GM19438 (cell line): Measurements from ENCODE around the gene ABLIM2.

ENCODE experiments used
- ATAC-seq: cut with Tn5 transposase; IDR thresholded peaks from one replicate; pipeline ENCODE4 v1.9.1; 2021; ENCODE audit warnings: low read depth; ENCODE audit not compliant: unreplicated experiment

ABLIM2 gene

DNA sequence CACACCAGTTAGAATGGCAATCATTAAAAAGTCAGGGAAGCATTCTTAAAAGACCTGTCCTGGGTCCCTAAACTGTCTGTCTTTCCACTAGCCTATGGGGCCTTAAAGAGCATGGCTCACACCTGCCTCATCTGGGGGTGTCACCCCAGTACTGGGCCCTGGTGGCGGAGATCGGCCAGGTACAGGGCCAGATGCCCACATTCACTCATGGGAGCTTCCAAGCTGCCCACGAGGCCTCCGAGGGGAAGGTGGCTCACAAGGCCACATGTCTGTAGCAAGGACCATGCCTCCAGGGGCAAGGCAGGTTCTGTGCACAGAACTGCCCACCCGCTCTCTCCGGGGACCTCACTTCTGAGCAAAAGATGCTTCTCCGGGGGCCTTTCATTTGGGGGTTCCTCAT lies 163.5 kb downstream of the ABLIM2 start:
- no peak for ATAC-seq

DNA sequence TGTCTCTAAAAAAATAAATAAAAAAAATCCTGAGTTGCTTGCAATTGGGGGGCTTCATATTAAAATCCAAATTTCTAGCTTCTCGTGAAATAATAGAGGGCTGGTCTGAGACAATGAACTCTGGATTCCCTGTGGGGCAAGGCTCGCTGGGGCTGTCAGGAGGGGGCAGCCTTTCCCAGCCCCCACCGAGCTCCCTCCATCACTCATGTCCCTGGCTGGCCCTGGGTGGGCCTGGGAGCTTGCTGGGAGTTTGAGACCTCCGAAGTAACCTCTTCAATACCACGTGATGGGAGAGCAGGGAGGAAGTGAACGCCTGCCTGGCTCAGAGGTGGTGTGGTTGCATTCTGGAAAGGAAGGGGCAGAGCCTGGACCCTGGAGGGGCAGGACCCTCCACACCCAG lies 164.9 kb downstream of the ABLIM2 start:
- no peak for ATAC-seq

DNA sequence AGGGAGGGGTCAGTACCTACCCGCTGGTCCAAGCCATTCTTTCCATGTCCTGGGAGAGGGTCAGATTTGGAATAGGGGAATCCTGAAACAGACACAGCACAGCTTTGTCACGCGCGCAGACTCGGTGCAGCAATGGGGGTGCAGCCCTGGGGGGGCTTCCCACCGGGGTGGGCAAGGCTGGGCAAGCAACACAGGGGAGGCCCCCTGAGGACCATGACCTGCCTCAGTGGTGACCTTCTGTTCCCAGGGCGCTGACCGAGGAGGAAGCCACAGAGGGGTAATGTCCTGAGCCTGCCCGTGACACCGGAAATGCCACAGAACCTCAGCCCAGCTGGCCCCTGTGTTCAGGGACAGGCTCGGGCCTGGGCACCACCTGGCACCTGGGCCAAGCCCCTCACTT lies 165.8 kb downstream of the ABLIM2 start:
- no peak for ATAC-seq

DNA sequence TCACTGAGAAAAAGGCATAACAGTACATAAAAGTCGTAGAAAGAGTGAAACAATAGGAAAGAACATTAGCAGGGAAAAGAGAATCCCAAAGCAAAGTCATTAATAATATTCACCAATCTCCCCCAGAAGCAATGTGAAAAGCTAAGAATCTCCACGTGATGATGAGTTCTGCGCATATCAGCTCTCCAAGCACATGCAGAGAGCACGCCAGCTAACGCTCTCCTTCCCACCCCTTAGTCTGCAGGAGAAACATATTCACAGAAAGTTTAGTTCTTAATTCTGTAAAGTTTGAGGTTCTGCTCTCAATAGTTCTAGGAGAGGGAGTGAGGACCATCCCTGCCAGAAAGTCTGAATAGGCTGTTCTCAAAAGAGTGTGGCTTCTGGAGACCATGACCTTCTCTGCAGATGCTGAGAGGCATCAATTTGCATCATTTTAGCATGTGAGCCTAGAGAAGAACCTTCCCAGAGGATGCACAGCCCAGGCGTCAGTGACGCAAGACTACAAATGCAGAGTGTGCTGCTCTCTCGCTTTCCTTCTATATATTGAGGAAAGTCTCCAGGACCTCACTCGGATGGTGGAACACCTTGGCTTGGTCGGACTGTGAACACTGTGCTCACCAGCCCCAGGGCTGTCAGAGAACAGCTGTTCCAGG lies 167.7 kb downstream of the ABLIM2 start:
- no peak for ATAC-seq

DNA sequence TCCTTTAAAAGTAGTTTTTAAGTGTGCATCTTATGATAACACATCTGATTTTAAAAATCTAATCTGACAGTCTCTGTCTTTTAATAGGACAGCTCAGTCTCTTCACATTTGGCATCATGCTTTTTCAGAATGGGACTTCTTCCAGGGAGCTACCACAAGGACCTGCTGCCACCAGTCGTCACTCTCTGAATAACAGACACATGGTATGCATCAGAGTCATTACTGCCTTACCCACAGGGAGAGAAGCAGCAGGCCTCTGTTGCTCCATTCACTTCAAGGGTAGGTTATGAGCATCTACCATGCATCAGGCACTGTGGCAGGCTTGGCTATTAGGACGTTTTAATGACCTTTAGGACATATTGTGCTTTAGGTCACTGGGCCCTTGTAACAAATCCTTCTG lies 169.0 kb downstream of the ABLIM2 start:
- no peak for ATAC-seq

DNA sequence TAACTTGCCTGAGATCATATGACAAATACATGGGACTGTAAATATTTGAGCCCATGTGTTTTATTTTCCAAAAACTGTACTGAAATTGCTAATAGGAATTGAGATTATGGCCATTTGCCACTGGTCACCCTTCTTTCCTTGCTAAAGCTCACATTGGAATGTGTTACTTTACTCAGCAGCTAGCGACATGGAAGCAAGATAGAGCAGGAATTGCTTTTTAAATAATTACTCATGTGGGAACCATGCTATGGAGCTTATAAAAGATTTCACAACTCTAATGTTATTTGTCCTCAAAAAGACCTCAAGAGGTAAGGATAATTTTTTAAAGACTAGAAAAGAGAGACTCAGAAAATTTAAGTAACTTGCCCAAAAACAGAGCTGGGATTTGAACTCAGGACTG lies 170.2 kb downstream of the ABLIM2 start:
- no peak for ATAC-seq

DNA sequence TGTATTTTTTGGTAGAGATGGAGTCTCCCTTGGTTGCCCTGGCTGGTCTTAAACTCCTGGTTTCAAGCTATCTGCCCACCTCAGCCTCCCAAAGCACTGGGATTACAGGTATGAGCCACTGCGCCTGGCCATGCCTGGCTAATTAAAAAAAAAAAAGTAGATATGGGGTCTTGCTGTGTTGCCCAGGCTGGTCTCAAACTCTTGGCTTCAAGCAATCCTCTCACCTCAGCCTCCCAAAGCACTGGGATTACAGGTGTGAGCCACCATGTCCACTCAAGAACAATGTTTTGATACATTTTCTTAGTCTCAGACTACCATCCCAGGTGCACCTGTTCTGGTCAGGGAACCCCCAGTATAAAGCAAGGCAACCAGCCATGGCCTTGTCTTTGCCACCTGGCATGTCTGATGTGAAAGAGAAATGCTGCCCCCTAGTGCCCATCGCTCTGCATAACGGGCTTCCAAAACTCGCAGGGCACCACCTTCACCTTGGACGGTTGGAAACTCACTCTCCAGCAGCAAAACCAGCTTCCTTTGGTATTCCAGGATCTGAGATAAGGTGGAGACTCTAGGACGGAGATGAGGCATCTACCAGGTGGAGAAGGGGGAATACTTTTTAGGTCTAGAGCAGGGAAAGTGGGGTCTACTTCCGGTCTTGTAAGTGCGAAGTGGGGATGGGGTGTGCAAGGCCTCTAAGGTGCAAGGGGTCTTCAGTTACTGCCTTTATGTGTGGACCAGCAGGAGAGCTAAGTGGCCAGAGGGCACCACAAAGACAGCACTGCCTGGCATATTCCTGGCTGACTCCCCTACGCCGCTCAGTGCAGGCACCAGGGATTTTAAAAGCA lies 171.2 kb downstream of the ABLIM2 start:
- ATAC-seq = no peak

DNA sequence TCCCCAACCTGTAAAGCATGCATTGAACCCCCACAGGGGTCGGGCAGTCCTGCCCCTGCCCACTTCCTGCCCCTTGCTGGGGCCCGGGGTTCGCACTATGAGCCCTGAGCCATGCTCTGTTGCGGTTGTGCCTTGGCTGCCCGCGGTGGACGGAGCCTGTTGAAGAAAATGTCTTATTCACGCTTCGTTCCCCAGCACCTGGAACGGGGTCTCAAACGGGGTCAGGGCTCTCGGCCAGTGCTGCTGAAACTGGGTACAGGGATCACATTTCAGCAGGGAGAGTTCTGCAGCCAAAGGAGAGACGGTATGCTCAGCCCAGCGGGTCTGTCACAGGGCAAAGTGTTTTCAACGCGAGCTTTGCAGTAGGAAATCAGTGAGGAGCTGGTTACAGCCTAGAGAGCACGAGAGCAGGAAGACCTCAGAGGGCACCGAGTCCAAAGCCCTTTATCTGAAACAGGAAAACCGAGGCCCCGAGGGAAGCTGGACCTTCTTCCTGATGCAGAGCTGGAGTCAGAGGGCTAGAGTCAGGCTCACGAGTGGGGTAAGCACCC lies 172.6 kb downstream of the ABLIM2 start:
- no peak for ATAC-seq

DNA sequence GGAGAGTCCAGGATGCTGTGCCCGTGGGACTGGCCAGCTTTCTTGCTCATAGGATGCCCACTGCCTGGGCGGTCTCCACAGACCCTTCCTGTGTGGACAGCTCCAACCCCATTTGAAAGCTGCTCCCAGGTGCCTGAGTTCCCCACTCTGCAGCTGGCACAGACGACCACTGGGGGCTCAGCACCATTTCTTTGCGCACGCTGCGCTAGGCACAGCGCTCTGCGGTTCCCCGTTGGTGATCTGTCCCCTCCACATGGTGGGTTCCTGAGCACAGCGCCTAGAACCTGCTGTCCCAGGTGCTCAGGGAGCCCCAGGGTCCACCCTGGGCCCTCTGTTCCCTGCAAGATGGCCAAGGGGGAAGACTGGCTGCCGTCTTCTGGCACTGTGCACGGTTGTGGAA lies 173.5 kb downstream of the ABLIM2 start:
- ATAC-seq = no peak

DNA sequence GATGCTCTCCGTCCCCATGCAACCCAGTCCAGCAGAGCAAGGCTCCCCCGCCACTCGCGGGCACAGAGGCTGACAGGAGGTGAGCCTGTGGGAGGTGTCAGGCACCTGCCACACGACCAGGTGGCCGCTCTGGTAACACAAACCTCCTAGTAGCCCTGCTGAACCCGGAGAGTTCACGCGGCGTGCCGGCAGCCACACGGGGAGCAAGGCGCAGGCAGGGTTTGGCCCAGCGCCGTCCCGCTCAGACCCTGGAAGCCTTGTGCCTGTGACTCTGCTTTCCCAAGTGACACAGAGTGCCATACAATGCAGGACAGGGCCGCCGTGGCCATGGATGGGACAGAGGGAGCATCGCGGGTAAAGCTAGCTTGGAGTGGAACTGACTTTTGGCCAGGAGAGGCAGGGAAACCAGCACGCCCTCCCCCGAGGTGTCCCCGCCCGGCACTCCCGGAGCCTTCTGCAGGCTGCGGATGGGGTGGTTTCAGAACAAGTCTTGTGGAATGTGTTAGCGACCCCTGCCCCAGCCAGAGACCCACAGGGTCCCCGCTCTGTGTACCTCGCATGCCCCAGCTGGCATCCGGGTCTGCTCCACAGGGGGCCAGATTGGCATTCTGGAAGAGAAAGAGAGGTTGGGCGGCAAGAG lies 174.2 kb downstream of the ABLIM2 start:
- ATAC-seq = no peak

DNA sequence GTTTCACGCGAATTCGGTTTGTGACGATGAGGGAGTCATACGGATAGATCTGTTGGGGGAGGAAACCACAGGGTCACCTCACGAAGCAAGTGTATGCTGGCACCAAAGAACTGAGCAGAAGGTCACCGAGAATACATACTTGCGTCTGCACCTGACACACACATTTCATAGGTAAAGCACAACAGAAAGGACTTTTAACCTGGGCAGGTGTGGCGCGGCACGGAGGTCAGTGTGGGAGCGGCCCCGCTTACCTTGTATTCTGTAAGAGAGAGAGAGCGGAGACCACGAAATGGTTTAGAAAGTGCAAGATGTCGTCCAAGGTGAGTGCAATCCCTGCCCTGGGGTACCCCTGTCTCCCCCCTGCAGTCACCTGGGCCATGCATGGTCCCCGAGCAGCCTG lies 175.3 kb downstream of the ABLIM2 start:
- no peak for ATAC-seq

DNA sequence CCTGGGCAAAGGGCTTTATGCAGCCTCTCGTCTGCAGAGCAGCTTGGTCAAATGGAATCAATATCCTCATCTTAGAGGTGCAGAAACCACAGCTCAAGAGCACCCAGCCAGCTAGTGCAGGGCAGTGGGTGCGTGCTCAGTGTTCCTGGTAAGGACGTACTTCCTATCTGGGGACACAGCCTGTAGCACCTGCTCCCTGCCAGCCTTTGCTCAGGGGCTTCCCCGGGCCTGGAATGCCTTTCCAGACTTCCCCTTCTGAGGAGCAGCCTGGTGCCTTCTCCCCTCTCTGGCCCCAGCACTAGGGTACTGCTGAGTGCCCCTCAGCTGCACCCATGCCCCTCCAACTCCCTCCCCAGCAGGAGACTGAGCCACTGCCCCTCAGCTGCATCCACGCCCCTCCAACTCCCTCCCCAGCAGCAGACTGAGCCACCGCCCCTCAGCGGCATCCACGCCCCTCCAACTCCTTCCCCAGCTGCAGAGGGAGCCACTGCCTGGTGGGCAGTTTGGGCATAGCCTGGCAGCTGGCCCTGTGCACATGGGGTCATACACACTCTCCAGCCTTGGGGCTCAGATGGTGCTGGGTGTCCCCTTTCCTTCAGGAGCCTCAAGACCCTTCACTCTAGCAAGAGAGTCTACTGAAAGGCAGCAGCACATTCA lies 176.7 kb downstream of the ABLIM2 start:
- no peak for ATAC-seq

DNA sequence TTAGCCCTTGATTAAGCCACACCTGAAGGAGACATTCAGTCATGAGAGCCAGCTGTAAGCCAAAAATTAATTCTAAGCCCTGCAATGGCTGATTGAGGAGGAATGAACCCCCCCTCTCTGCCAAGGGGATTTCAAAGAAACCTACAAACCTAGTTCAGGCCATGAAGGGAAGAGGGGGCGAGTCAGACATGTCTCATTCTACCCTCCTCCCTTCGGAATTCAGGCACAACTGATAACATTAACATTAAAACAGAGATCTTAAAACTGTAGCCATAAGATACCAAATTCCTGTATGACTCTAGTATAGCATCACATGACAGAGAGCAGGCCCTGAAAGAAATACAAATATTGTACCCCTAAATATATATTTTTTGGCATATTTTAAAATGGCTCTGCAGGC lies 178.6 kb downstream of the ABLIM2 start:
- no peak for ATAC-seq

DNA sequence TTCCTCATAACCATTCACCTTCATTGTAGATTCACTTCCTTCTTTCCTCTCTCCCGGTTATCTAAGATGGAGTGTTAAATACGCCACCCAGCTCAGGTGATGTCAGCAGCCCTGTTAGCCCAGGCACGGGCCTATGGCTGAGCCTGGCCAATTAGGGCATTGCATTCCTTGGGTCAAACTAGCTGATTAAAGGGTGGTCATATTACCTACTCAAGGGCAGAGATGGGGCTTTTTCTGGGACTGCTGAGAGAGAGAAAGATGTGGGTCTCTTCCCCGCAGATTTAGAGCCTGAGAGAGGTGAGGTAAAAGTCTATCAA lies 179.0 kb downstream of the ABLIM2 start:
- no peak for ATAC-seq

DNA sequence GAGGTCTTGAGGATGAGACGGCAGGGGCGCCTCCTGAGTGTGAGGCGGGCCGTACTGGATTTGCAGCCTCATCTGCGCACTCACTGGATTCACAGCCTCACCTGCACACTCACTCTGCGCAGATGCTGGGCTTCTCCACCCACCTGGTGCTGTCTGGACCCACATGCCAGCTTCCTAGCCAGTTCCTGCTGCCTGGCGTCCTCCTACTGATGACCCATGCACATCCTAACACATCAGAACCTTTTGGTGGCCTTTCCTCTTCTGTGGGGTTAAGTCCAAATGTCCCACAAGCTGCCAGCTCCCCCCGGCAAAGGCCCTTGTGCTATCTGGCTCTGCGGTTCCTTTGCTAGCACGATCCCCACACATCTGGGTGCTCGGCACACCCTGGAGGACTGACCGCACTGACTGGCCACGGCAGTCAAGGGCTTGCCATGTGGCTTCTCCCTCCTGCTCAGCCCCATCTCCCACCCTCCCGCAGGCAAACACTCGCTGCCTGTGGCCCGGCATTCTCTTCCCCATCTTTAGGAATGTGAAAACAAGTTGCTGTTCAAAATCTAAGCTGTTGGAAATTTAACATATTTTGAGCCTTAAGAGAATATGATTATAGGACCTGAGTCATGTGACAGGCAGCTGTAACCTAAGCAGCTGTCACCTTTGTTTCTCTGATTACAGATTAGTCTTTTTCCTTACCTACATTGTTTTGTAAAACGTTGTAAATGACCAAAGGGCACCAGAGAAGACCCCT lies 179.5 kb downstream of the ABLIM2 start:
- no peak for ATAC-seq

DNA sequence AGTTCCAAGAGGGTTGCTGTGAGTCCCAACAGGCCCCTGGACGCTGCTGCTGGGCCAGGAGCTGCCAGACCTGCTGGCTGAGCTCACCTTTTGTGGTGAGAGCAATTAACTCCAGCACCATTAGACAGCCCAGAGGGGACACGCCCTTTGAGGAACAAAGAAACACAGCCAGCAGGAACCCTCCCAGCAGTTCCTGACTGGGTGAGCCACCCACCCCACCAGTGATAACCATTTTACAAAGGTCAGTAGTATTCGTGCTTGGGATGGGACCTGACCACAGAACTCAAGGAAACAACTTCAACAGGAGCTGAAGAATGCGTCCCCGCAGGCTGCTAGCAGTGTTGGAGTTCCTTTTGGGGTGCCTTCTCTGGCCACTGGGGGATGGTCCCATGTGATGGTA lies 180.1 kb downstream of the ABLIM2 start:
- no peak for ATAC-seq

DNA sequence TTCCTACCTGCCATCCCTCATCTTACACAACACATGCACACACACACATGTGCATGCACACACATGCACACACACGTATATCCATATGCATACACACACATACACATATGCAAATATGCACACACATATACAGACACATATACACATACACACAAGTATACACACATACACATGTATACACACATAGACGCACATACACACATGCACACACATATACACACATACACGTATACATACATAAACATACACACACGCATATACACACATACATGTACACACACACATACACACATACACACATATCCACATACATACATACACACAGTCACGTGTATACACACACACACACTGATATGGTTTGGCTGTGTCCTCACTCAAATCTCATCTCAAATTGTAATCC lies 182.0 kb downstream of the ABLIM2 start:
- no peak for ATAC-seq

DNA sequence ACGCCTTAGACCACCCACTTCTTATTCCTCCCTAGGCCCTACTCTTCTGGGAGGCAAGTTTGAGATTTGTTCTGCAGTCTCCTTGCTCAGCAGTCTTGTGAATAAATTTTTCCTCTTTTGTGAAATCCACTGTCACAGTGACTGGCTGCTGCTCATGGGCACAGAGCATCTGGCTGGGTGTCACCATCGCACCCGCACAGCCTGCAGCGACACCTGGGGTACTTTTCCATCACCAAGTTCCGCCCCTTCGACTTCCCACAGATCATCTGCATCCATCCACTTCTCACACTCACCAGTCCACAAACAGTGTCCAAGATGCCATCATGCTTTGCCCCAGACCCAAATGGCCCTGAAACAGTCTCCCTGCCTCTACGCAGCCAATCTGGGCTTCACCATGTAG lies 182.6 kb downstream of the ABLIM2 start:
- ATAC-seq = no peak

DNA sequence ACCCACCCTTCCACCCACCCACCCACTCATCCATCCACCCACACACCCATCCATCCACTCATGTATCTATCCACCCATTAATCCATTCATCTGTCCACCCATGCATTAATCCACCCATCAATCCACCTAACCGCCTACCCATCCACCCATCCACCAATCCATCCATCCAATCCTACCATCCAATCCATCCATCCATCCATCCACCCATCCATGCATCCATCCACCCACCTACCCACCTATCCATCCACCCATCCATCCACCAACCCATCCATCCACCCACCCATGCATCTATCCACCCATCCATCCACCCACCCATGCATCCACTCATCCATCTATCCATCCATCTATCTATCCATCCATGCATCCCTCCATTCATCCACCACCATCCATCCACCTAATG lies 184.2 kb downstream of the ABLIM2 start:
- ATAC-seq = no peak

DNA sequence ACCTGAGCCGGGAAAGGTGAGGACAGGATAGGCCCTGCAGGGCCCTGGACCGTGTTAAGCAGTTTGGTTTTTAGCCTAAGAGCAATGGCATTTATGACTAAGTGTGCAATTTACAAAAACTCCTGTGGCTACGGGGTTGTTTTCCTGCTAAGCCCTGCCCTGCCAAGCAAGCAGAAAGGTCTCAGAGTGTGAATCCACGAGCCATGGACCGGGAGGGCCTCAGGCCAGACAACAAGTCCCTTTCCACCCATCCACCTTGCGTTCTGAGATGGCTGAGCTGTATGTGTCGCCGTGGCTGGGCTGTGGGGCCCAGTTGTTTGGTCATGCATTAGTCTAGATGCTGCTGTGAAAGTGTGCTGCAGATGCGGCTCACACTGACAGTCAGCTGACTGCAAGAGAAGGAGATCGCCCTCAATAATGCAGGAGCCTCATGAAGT lies 185.1 kb downstream of the ABLIM2 start:
- no peak for ATAC-seq
